ENCODE data around the gene PFDN4.

Gene PFDN4

GRCh38 chr20:54166987-54167662, 40.8 kb upstream of the PFDN4 start:
- H3K4me3 ChIP-seq (ENCODE audit: low read depth, low read length) = no peak overlapping the region
- no peak overlapping the region for H3K27ac ChIP-seq (ENCODE audit: low read depth, low read length)
- H3K9me3 ChIP-seq (ENCODE audit: control insufficient read depth, insufficient read depth, low read depth, low read length) = 0 out of 2 replicates have a peak, but pooled peaks cover 4% of the 10 kb centered on the region
- peaks cover 5% of the 10 kb centered on the region; the same call in 1 of the 2 replicates for H3K4me1 ChIP-seq (ENCODE audit: control insufficient read depth, insufficient read depth, low read length)
- no peak overlapping the region for H3K9ac ChIP-seq (ENCODE audit: low read length)
- H3K36me3 ChIP-seq (ENCODE audit: control insufficient read depth, insufficient read depth, low read length) = no peaks in the 10 kb centered on the region
- peaks cover 38% of the 10 kb centered on the region for H3K27me3 ChIP-seq (ENCODE audit: control insufficient read depth, insufficient read depth, low read length)

- Histone ChIP-seq H3K4me1 (ENCODE audit: control insufficient read depth, insufficient read depth, low read length) (peaks cover 5% of the 10 kb centered on the region; the same call in 1 of the 2 replicates), H3K4me3 (ENCODE audit: low read depth, low read length) (no peak overlapping the region), H3K27me3 (ENCODE audit: control insufficient read depth, insufficient read depth, low read length) (peaks cover 49% of the 10 kb centered on the region), H3K36me3 (ENCODE audit: control insufficient read depth, insufficient read depth, low read length) (no peaks in the 10 kb centered on the region), H3K27ac (ENCODE audit: low read depth, low read length) (no peak overlapping the region), H3K9ac (ENCODE audit: low read length) (no peak overlapping the region), H3K9me3 (ENCODE audit: control insufficient read depth, insufficient read depth, low read depth, low read length) (0 out of 2 replicates have a peak, but pooled peaks cover 4% of the 10 kb centered on the region)
These were observed 39.7 kb upstream of the PFDN4 start for GRCh38 chr20:54167909-54168872.

- Histone ChIP-seq H3K27ac (ENCODE audit: low read depth, low read length) (no peak overlapping the region), H3K27me3 (ENCODE audit: control insufficient read depth, insufficient read depth, low read length) (peaks cover 59% of the 10 kb centered on the region), H3K9ac (ENCODE audit: low read length) (no peak overlapping the region), H3K4me3 (ENCODE audit: low read depth, low read length) (no peak overlapping the region), H3K36me3 (ENCODE audit: control insufficient read depth, insufficient read depth, low read length) (no peaks in the 10 kb centered on the region), H3K9me3 (ENCODE audit: control insufficient read depth, insufficient read depth, low read depth, low read length) (0 out of 2 replicates have a peak, but pooled peaks cover 4% of the 10 kb centered on the region), H3K4me1 (ENCODE audit: control insufficient read depth, insufficient read depth, low read length) (peaks cover 9% of the 10 kb centered on the region; the same call in 1 of the 2 replicates)
These were observed 38.7 kb upstream of the PFDN4 start for GRCh38 chr20:54168961-54169862.

- no peak overlapping the region for H3K9ac ChIP-seq (ENCODE audit: low read length)
- H3K9me3 ChIP-seq (ENCODE audit: control insufficient read depth, insufficient read depth, low read depth, low read length) = 0 out of 2 replicates have a peak, but pooled peaks cover 1% of the 10 kb centered on the region
- no peaks in the 10 kb centered on the region for H3K36me3 ChIP-seq (ENCODE audit: control insufficient read depth, insufficient read depth, low read length)
- H3K27me3 ChIP-seq (ENCODE audit: control insufficient read depth, insufficient read depth, low read length) = peaks cover 67% of the 10 kb centered on the region
- H3K27ac ChIP-seq (ENCODE audit: low read depth, low read length) = no peak overlapping the region
- no peak overlapping the region for H3K4me3 ChIP-seq (ENCODE audit: low read depth, low read length)
- H3K4me1 ChIP-seq (ENCODE audit: control insufficient read depth, insufficient read depth, low read length) = peaks cover 14% of the 10 kb centered on the region
These were observed 37.8 kb upstream of the PFDN4 start for GRCh38 chr20:54170026-54170471.

GRCh38 chr20:54170963-54171362, 36.9 kb upstream of the PFDN4 start:
- no peak overlapping the region for H3K4me3 ChIP-seq (ENCODE audit: low read depth, low read length)
- no peaks in the 10 kb centered on the region for H3K36me3 ChIP-seq (ENCODE audit: control insufficient read depth, insufficient read depth, low read length)
- no peaks in the 10 kb centered on the region for H3K9me3 ChIP-seq (ENCODE audit: control insufficient read depth, insufficient read depth, low read depth, low read length)
- no peak overlapping the region for H3K9ac ChIP-seq (ENCODE audit: low read length)
- no peak overlapping the region for H3K27ac ChIP-seq (ENCODE audit: low read depth, low read length)
- H3K4me1 ChIP-seq (ENCODE audit: control insufficient read depth, insufficient read depth, low read length) = peaks cover 14% of the 10 kb centered on the region
- peaks cover 75% of the 10 kb centered on the region for H3K27me3 ChIP-seq (ENCODE audit: control insufficient read depth, insufficient read depth, low read length)

- H3K36me3 ChIP-seq (ENCODE audit: control insufficient read depth, insufficient read depth, low read length) = no peaks in the 10 kb centered on the region
- H3K27me3 ChIP-seq (ENCODE audit: control insufficient read depth, insufficient read depth, low read length) = peaks cover 78% of the 10 kb centered on the region
These were observed 35.4 kb upstream of the PFDN4 start for GRCh38 chr20:54172532-54172855.

GRCh38 chr20:54172856-54173652, 34.8 kb upstream of the PFDN4 start:
- Histone ChIP-seq H3K4me3 (ENCODE audit: low read depth, low read length) (peak overlapping the region; percentile 42), H3K9ac (ENCODE audit: low read length) (no peak overlapping the region), H3K4me1 (ENCODE audit: control insufficient read depth, insufficient read depth, low read length) (peaks cover 12% of the 10 kb centered on the region), H3K27ac (ENCODE audit: low read depth, low read length) (no peak overlapping the region), H3K36me3 (ENCODE audit: control insufficient read depth, insufficient read depth, low read length) (no peaks in the 10 kb centered on the region), H3K9me3 (ENCODE audit: control insufficient read depth, insufficient read depth, low read depth, low read length) (no peaks in the 10 kb centered on the region), H3K27me3 (ENCODE audit: control insufficient read depth, insufficient read depth, low read length) (peaks cover 75% of the 10 kb centered on the region)

More at GRCh38 chr20:54172532-54172855, 35.4 kb upstream of the PFDN4 start:
- H3K4me3 ChIP-seq (ENCODE audit: low read depth, low read length) = peak overlapping the region; percentile 42
- no peak overlapping the region for H3K27ac ChIP-seq (ENCODE audit: low read depth, low read length)
- no peak overlapping the region for H3K9ac ChIP-seq (ENCODE audit: low read length)
- H3K4me1 ChIP-seq (ENCODE audit: control insufficient read depth, insufficient read depth, low read length) = peaks cover 14% of the 10 kb centered on the region
- no peaks in the 10 kb centered on the region for H3K9me3 ChIP-seq (ENCODE audit: control insufficient read depth, insufficient read depth, low read depth, low read length)

- Histone ChIP-seq H3K27ac (ENCODE audit: low read depth, low read length) (no peak within 1 kb of the TSS), H3K9ac (ENCODE audit: low read length) (no peak within 1 kb of the TSS), H3K4me1 (ENCODE audit: control insufficient read depth, insufficient read depth, low read length) (peaks cover 10% of the 10 kb centered on the region), H3K4me3 (ENCODE audit: low read depth, low read length) (peak within 1 kb of the TSS; percentile 42), H3K36me3 (ENCODE audit: control insufficient read depth, insufficient read depth, low read length) (no peaks in the 10 kb centered on the region), H3K27me3 (ENCODE audit: control insufficient read depth, insufficient read depth, low read length) (peaks cover 71% of the 10 kb centered on the region), H3K9me3 (ENCODE audit: control insufficient read depth, insufficient read depth, low read depth, low read length) (no peaks in the 10 kb centered on the region)
These were observed 34.0 kb upstream of the PFDN4 start, which contains the start of gene CYP24A1 for GRCh38 chr20:54173653-54174456. TSS of gene CYP24A1 (minus strand) at chr20:54173986. CDS start at chr20:54173579, 407 bp downstream.

GRCh38 chr20:54174457-54175175, 33.3 kb upstream of the PFDN4 start:
- Histone ChIP-seq H3K4me1 (ENCODE audit: control insufficient read depth, insufficient read depth, low read length) (peaks cover 10% of the 10 kb centered on the region), H3K27me3 (ENCODE audit: control insufficient read depth, insufficient read depth, low read length) (peaks cover 64% of the 10 kb centered on the region), H3K4me3 (ENCODE audit: low read depth, low read length) (peak overlapping the region; percentile 42), H3K27ac (ENCODE audit: low read depth, low read length) (no peak overlapping the region), H3K9me3 (ENCODE audit: control insufficient read depth, insufficient read depth, low read depth, low read length) (no peaks in the 10 kb centered on the region), H3K36me3 (ENCODE audit: control insufficient read depth, insufficient read depth, low read length) (no peaks in the 10 kb centered on the region), H3K9ac (ENCODE audit: low read length) (no peak overlapping the region)

All from HUES6 (cell line).